GM19023 (cell line): ENCODE results near the gene PTPRO.

Experiments used
- ATAC-seq: cut with Tn5 transposase; IDR thresholded peaks from one replicate; pipeline ENCODE4 v1.9.1; 2021; ENCODE audit warnings: mild to moderate bottlenecking, moderate library complexity; ENCODE audit not compliant: unreplicated experiment

The PTPRO gene

GRCh38 chr12:15522574-15523187 lies 200.4 kb downstream of the PTPRO start:
- ATAC-seq = no peak

GRCh38 chr12:15525441-15525840 lies 203.1 kb downstream of the PTPRO start:
- no peak for ATAC-seq

- peak; percentile 99 for ATAC-seq
These were observed 203.7 kb downstream of the PTPRO start for GRCh38 chr12:15526033-15526432.

- ATAC-seq = no peak
These were observed 205.1 kb downstream of the PTPRO start for GRCh38 chr12:15527201-15528080.

- no peak for ATAC-seq
These were observed 206.4 kb downstream of the PTPRO start for GRCh38 chr12:15528666-15529065.

GRCh38 chr12:15530361-15530760 lies 208.1 kb downstream of the PTPRO start:
- ATAC-seq = no peak

- ATAC-seq = peak; percentile 69
These were observed 210.2 kb downstream of the PTPRO start for GRCh38 chr12:15532364-15532977.

GRCh38 chr12:15534322-15534721 lies 212.0 kb downstream of the PTPRO start:
- peak; percentile 76 for ATAC-seq

- no peak for ATAC-seq
These were observed 212.6 kb downstream of the PTPRO start for GRCh38 chr12:15534874-15535273.

GRCh38 chr12:15535352-15535781 lies 213.1 kb downstream of the PTPRO start:
- ATAC-seq = no peak

- ATAC-seq = no peak
These were observed 214.1 kb downstream of the PTPRO start for GRCh38 chr12:15536446-15536845.

GRCh38 chr12:15538881-15539280 lies 216.6 kb downstream of the PTPRO start:
- no peak for ATAC-seq

- no peak for ATAC-seq
These were observed 217.7 kb downstream of the PTPRO start for GRCh38 chr12:15540005-15540404.

- no peak for ATAC-seq
These were observed 218.2 kb downstream of the PTPRO start for GRCh38 chr12:15540469-15540872.

GRCh38 chr12:15541996-15542631 lies 219.8 kb downstream of the PTPRO start:
- ATAC-seq = no peak

- no peak for ATAC-seq
These were observed 221.0 kb downstream of the PTPRO start for GRCh38 chr12:15543347-15543746.

GRCh38 chr12:15544589-15544988 lies 222.3 kb downstream of the PTPRO start:
- no peak for ATAC-seq

GRCh38 chr12:15545334-15545733 lies 223.0 kb downstream of the PTPRO start:
- no peak for ATAC-seq

GRCh38 chr12:15546102-15546701 lies 223.9 kb downstream of the PTPRO start:
- peak; percentile 67 for ATAC-seq

GRCh38 chr12:15547063-15547462 lies 224.8 kb downstream of the PTPRO start:
- no peak for ATAC-seq

GRCh38 chr12:15547691-15548090 lies 225.4 kb downstream of the PTPRO start:
- ATAC-seq = no peak
